HG03439 (cell line): Measurements from ENCODE around the gene HMCES.
"Not testable (repeated sequence)": the region's sequence is repeated elsewhere in the genome, so short reads cannot be mapped to it uniquely, and the experiment has no call there.

Experiments
- ATAC-seq: cut with Tn5 transposase; IDR thresholded peaks from one replicate; pipeline ENCODE4 v1.9.1; 2021; ENCODE audit warnings: mild to moderate bottlenecking, moderate library complexity; ENCODE audit not compliant: unreplicated experiment

HMCES gene

GRCh38 chr3:129257609-129258008 lies 21.1 kb upstream of the HMCES start:
- ATAC-seq = no peak

- ATAC-seq = no peak
Observed at GRCh38 chr3:129259612-129260477, 18.8 kb upstream of the HMCES start.

GRCh38 chr3:129260606-129261005 lies 18.1 kb upstream of the HMCES start:
- ATAC-seq = no peak

- ATAC-seq = no peak
Observed at GRCh38 chr3:129261894-129262293, 16.8 kb upstream of the HMCES start.

GRCh38 chr3:129263161-129263910 lies 15.3 kb upstream of the HMCES start:
- no peak for ATAC-seq

GRCh38 chr3:129264994-129265393 lies 13.7 kb upstream of the HMCES start:
- not testable (repeated sequence) for ATAC-seq

- no peak for ATAC-seq
Observed at GRCh38 chr3:129266651-129267050, 12.0 kb upstream of the HMCES start.

- no peak for ATAC-seq
Observed at GRCh38 chr3:129268396-129268795, 10.3 kb upstream of the HMCES start.

GRCh38 chr3:129271674-129272073 lies 7.0 kb upstream of the HMCES start:
- no peak for ATAC-seq

GRCh38 chr3:129276385-129276784 lies 2.3 kb upstream of the HMCES start:
- peak; percentile 80 for ATAC-seq

- ATAC-seq = no peak
Observed at GRCh38 chr3:129277829-129278271, 820 bp upstream of the HMCES start.

GRCh38 chr3:129278966-129279906 lies 566 bp downstream of the HMCES start:
- peak; percentile 1 for ATAC-seq

- no peak for ATAC-seq
Observed at GRCh38 chr3:129280183-129280582, 1.5 kb downstream of the HMCES start.

- ATAC-seq = no peak
Observed at GRCh38 chr3:129281726-129282125, 3.1 kb downstream of the HMCES start.

GRCh38 chr3:129282727-129283327 lies 4.2 kb downstream of the HMCES start:
- peak; percentile 71 for ATAC-seq

GRCh38 chr3:129286081-129286480 lies 7.4 kb downstream of the HMCES start:
- ATAC-seq = no peak

GRCh38 chr3:129288446-129288845 lies 9.8 kb downstream of the HMCES start:
- ATAC-seq = no peak

GRCh38 chr3:129289201-129289921 lies 10.7 kb downstream of the HMCES start:
- ATAC-seq = no peak

GRCh38 chr3:129291236-129291886 lies 12.7 kb downstream of the HMCES start:
- ATAC-seq = no peak
